ENCODE data around the gene SMAD6.

Gene SMAD6

DNA sequence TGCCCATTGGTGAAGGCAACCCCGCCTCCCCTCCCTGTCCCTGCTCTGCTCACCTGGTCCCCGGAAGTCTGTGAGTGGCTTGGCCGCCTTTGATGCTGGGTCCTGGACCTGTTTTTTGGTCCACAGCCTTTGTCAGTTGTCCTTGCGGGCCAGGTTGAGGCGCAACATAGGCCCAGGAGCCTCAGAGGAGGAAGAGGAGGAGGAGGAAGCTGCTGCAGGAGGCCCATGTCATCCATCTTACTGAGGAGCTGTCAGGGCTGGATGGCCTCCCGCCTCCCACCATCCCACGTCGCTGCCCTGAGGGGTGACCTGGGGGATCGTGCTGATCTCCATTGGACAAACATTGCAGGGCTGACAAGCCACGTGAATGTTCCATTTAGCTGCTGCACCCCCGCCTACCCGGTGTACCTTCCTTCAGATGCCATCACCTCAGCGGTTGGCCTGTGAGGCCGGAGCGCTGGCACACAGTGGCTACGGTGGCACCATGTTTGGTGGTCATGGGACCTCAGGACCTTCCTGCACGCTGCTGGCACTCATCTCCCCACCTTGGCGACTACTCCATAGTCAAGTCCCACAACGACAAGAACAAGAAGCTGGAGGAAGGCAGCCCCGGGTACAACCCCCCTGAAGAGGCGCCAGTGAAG, 106.3 kb downstream of the SMAD6 start:
- Histone ChIP-seq H3K36me3 (ENCODE audit: control insufficient read depth, low read length) (no peaks in the 10 kb centered on the region), H4K20me1 (ENCODE audit: control insufficient read depth, insufficient read depth, low read depth, low read length) (no peaks in the 10 kb centered on the region)
- TF ChIP-seq, protein P1, sequence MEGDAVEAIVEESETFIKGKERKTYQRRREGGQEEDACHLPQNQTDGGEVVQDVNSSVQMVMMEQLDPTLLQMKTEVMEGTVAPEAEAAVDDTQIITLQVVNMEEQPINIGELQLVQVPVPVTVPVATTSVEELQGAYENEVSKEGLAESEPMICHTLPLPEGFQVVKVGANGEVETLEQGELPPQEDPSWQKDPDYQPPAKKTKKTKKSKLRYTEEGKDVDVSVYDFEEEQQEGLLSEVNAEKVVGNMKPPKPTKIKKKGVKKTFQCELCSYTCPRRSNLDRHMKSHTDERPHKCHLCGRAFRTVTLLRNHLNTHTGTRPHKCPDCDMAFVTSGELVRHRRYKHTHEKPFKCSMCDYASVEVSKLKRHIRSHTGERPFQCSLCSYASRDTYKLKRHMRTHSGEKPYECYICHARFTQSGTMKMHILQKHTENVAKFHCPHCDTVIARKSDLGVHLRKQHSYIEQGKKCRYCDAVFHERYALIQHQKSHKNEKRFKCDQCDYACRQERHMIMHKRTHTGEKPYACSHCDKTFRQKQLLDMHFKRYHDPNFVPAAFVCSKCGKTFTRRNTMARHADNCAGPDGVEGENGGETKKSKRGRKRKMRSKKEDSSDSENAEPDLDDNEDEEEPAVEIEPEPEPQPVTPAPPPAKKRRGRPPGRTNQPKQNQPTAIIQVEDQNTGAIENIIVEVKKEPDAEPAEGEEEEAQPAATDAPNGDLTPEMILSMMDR (IDR thresholded peaks at IDR 0.05; ENCODE audit: low read depth, low read length, poor library complexity, severe bottlenecking) = no peak
- TF ChIP-seq EZH2phosphoT487 (IDR thresholded peaks at IDR 0.05; ENCODE audit: borderline replicate concordance, low read length) = no peak

DNA sequence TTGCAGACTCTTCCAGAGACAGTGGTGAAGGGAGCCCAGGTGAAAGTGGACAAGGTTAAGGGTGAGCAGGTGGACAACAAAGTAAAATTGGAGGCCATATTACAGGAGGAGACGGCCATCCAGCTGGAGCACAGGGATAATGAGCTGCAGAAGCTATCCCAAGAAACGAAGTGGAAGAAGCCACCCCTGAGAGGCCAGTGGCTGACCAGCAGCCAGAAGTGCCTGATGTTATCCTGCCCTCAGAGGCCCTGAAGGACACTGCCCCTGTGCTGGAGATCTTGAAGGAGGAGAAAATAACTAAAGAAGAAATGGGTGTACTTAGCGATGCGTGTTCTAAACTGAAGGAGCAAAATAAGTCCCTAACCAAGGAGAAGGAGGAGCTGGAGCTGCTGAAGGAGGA, 107.6 kb downstream of the SMAD6 start:
- no peaks in the 10 kb centered on the region for H4K20me1 ChIP-seq (ENCODE audit: control insufficient read depth, insufficient read depth, low read depth, low read length)
- no peaks in the 10 kb centered on the region for H3K79me2 ChIP-seq (ENCODE audit: control insufficient read depth, low read length)
- no peaks in the 10 kb centered on the region for H3K9me2 ChIP-seq (replicated peaks; ENCODE audit: control insufficient read depth, low read length)
- no peak overlapping the region for H3K27ac ChIP-seq (ENCODE audit: low read depth, low read length)
- H3K4me1 ChIP-seq (ENCODE audit: control insufficient read depth, low read length) = no peaks in the 10 kb centered on the region
- no peaks in the 10 kb centered on the region; the same call in 1 of the 2 replicates for H3K27me3 ChIP-seq (ENCODE audit: control insufficient read depth, low read length)
- no peaks in the 10 kb centered on the region for H3K36me3 ChIP-seq (ENCODE audit: control insufficient read depth, low read length)
- H3K4me2 ChIP-seq (ENCODE audit: low read length) = no peak overlapping the region
- TF ChIP-seq, protein P1 (IDR thresholded peaks at IDR 0.05; ENCODE audit: low read depth, low read length, poor library complexity, severe bottlenecking) = no peak
- no peak for TF ChIP-seq EZH2phosphoT487 (IDR thresholded peaks at IDR 0.05; ENCODE audit: borderline replicate concordance, low read length)
- no peak overlapping the region for H3K4me3 ChIP-seq (ENCODE audit: low read length)
- H3F3A ChIP-seq (ENCODE audit: control insufficient read depth, insufficient read depth) = no peaks in the 10 kb centered on the region
- H3K9me3 ChIP-seq (ENCODE audit: control insufficient read depth, insufficient read depth, low read length) = no peaks in the 10 kb centered on the region

More for the DNA sequence above, 106.3 kb downstream of the SMAD6 start:
- Histone ChIP-seq H3F3A (ENCODE audit: control insufficient read depth, insufficient read depth) (no peaks in the 10 kb centered on the region), H3K4me1 (ENCODE audit: control insufficient read depth, low read length) (no peaks in the 10 kb centered on the region), H3K79me2 (ENCODE audit: control insufficient read depth, low read length) (no peaks in the 10 kb centered on the region), H3K4me2 (ENCODE audit: low read length) (no peak overlapping the region), H3K9me3 (ENCODE audit: control insufficient read depth, insufficient read depth, low read length) (no peaks in the 10 kb centered on the region), H3K9me2 (replicated peaks; ENCODE audit: control insufficient read depth, low read length) (no peaks in the 10 kb centered on the region), H3K4me3 (ENCODE audit: low read length) (no peak overlapping the region), H3K27me3 (ENCODE audit: control insufficient read depth, low read length) (no peaks in the 10 kb centered on the region; the same call in 1 of the 2 replicates), H3K27ac (ENCODE audit: low read depth, low read length) (no peak overlapping the region)

DNA sequence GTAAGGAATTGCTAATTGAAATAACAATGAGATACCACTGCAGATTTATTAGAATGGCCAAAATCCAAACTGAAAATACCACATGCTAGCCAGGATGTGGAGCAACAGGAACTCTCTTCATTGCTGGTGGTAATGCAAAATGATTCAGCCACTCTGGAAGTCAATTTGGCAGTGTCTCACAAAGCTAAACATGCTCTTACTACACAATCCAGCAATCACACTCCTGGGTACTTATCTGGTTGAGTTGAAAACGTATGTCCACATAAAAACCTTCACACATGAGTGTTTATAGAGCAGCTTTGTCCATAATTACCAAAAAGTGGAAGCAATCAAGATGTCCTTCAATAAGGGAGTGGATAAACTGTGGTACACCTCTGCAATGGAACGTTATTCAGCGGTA, 113.3 kb downstream of the SMAD6 start:
- H3K36me3 ChIP-seq (ENCODE audit: control insufficient read depth, low read length) = no peaks in the 10 kb centered on the region
- no peaks in the 10 kb centered on the region for H3K4me1 ChIP-seq (ENCODE audit: control insufficient read depth, low read length)
- H3K4me3 ChIP-seq (ENCODE audit: low read length) = no peak overlapping the region
- peaks cover 7% of the 10 kb centered on the region; the same call in 1 of the 2 replicates for H3K27me3 ChIP-seq (ENCODE audit: control insufficient read depth, low read length)
- no peak for TF ChIP-seq EZH2phosphoT487 (IDR thresholded peaks at IDR 0.05; ENCODE audit: borderline replicate concordance, low read length)
- TF ChIP-seq, protein P1 (IDR thresholded peaks at IDR 0.05; ENCODE audit: low read depth, low read length, poor library complexity, severe bottlenecking) = no peak
- no peaks in the 10 kb centered on the region for H4K20me1 ChIP-seq (ENCODE audit: control insufficient read depth, insufficient read depth, low read depth, low read length)
- no peak overlapping the region for H3K4me2 ChIP-seq (ENCODE audit: low read length)
- no peak overlapping the region for H3K27ac ChIP-seq (ENCODE audit: low read depth, low read length)
- no peaks in the 10 kb centered on the region for H3K9me3 ChIP-seq (ENCODE audit: control insufficient read depth, insufficient read depth, low read length)
- H3K79me2 ChIP-seq (ENCODE audit: control insufficient read depth, low read length) = no peaks in the 10 kb centered on the region
- no peaks in the 10 kb centered on the region for H3K9me2 ChIP-seq (replicated peaks; ENCODE audit: control insufficient read depth, low read length)
- H3F3A ChIP-seq (ENCODE audit: control insufficient read depth, insufficient read depth) = no peaks in the 10 kb centered on the region

All from DOHH2 (cell line).